ENCODE data around the gene MRPL40.

The MRPL40 gene

DNA sequence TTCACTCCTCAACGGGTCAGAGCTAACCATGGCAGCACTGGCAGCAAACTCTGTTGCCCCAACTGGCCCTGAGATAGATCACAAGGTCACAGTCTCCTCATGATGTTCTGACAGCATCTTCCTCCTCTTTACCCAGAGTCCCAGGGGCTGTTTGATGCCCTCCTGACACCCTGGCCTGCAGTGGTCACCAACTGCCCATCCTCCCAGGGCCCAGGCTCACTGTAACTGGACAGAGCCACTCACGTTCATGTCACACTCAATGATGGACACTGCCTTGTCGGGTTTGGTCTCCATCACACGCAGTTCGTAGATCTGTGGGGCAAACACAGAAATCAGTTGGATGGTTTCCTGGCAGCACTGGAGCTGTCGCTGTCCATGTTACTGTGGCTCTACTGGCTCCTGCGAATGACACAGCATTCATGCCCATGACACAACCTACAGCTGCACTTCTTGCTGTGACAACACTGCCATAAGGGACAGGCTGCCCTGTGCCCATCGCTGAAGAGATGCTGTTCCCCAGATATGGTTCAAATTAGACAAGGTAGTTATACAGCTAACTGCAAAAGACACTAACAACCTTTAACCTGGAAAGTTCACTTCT lies 25.6 kb downstream of the MRPL40 start:
- no peak overlapping the region for H3K9ac ChIP-seq (ENCODE audit: low read length)
- no peak overlapping the region for H2AFZ ChIP-seq (ENCODE audit: low read depth, low read length, severe bottlenecking)
- H3K4me3 ChIP-seq (ENCODE audit: insufficient read depth, low read length, poor library complexity, severe bottlenecking), result no peak overlapping the region
- H3K36me3 ChIP-seq (ENCODE audit: low read length), result peaks cover 3% of the 10 kb centered on the region; the same call in 1 of the 2 replicates
- no peaks in the 10 kb centered on the region for H3K27me3 ChIP-seq (ENCODE audit: low read length)
- TF ChIP-seq, protein P1, sequence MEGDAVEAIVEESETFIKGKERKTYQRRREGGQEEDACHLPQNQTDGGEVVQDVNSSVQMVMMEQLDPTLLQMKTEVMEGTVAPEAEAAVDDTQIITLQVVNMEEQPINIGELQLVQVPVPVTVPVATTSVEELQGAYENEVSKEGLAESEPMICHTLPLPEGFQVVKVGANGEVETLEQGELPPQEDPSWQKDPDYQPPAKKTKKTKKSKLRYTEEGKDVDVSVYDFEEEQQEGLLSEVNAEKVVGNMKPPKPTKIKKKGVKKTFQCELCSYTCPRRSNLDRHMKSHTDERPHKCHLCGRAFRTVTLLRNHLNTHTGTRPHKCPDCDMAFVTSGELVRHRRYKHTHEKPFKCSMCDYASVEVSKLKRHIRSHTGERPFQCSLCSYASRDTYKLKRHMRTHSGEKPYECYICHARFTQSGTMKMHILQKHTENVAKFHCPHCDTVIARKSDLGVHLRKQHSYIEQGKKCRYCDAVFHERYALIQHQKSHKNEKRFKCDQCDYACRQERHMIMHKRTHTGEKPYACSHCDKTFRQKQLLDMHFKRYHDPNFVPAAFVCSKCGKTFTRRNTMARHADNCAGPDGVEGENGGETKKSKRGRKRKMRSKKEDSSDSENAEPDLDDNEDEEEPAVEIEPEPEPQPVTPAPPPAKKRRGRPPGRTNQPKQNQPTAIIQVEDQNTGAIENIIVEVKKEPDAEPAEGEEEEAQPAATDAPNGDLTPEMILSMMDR (IDR thresholded peaks at IDR 0.05; ENCODE audit: insufficient read depth, low read length, poor library complexity, severe bottlenecking), result no peak
- no peak for TF ChIP-seq EZH2phosphoT487 (conservative IDR thresholded peaks at IDR 0.05; ENCODE audit: low read length)
- no peak overlapping the region for H3K4me2 ChIP-seq (ENCODE audit: low read depth, low read length, poor library complexity, severe bottlenecking)
- H3K9me2 ChIP-seq (replicated peaks; ENCODE audit: insufficient read depth, low read length), result no peaks in the 10 kb centered on the region
- no peaks in the 10 kb centered on the region for H3K9me3 ChIP-seq (ENCODE audit: insufficient read depth, low read length)
- H4K20me1 ChIP-seq (ENCODE audit: low read depth, low read length), result no peaks in the 10 kb centered on the region
- no peaks in the 10 kb centered on the region for H3K79me2 ChIP-seq (ENCODE audit: insufficient read depth, low read length)
- H3F3A ChIP-seq (ENCODE audit: insufficient read depth), result no peaks in the 10 kb centered on the region
- H3K27ac ChIP-seq (ENCODE audit: low read depth, low read length), result no peak overlapping the region

DNA sequence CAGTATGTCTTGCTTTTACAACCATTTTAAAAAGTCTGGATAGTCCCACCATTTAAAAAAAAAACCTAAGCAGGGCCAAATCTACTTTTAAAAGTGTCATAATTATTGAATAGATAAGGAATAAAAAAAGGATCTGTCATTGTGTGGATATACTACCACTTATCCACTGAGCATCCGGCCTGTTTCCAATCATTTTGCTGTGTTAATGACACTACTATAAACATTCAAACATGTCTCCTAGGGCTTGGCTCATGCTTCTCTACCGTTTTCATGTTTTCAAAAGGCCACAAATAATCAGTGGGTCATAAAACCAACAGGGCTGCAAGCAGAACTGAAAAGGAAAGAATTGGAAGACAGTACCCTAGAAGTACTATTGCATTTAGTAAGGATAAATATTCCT lies 27.7 kb downstream of the MRPL40 start:
- H3K9me3 ChIP-seq (ENCODE audit: insufficient read depth, low read length), result no peaks in the 10 kb centered on the region
- H3K4me3 ChIP-seq (ENCODE audit: insufficient read depth, low read length, poor library complexity, severe bottlenecking), result no peak overlapping the region
- no peaks in the 10 kb centered on the region for H3K9me2 ChIP-seq (replicated peaks; ENCODE audit: insufficient read depth, low read length)
- H3K27me3 ChIP-seq (ENCODE audit: low read length), result no peaks in the 10 kb centered on the region
- no peak for TF ChIP-seq EZH2phosphoT487 (conservative IDR thresholded peaks at IDR 0.05; ENCODE audit: low read length)
- TF ChIP-seq, protein P1 (IDR thresholded peaks at IDR 0.05; ENCODE audit: insufficient read depth, low read length, poor library complexity, severe bottlenecking), result no peak
- H3K4me2 ChIP-seq (ENCODE audit: low read depth, low read length, poor library complexity, severe bottlenecking), result no peak overlapping the region
- H2AFZ ChIP-seq (ENCODE audit: low read depth, low read length, severe bottlenecking), result no peak overlapping the region
- H3F3A ChIP-seq (ENCODE audit: insufficient read depth), result no peaks in the 10 kb centered on the region
- no peak overlapping the region for H3K9ac ChIP-seq (ENCODE audit: low read length)
- H4K20me1 ChIP-seq (ENCODE audit: low read depth, low read length), result no peaks in the 10 kb centered on the region
- H3K36me3 ChIP-seq (ENCODE audit: low read length), result peaks cover 3% of the 10 kb centered on the region; the same call in 1 of the 2 replicates
- no peaks in the 10 kb centered on the region for H3K79me2 ChIP-seq (ENCODE audit: insufficient read depth, low read length)
- H3K27ac ChIP-seq (ENCODE audit: low read depth, low read length), result no peak overlapping the region

DNA sequence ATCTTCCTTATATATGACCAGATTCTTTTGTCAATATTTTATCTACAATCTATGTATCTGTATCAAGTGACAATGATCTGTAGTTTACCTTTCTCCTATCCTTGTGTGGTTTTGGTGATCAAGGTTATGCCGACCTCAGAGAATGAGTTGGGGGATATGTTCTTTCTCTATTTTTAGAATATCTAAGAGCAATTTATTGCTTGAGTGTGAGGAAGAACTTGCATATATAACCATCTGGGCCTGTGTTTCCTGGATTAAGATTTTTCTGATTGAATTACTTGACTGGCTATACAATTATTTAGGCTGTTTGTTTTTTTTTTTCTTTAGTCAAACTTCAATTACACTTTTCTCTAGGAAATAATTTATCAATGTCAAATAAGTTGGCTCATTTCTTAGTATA lies 29.2 kb downstream of the MRPL40 start:
- no peak overlapping the region for H3K4me2 ChIP-seq (ENCODE audit: low read depth, low read length, poor library complexity, severe bottlenecking)
- no peaks in the 10 kb centered on the region for H3K9me3 ChIP-seq (ENCODE audit: insufficient read depth, low read length)
- H3F3A ChIP-seq (ENCODE audit: insufficient read depth), result no peaks in the 10 kb centered on the region
- H3K9ac ChIP-seq (ENCODE audit: low read length), result no peak overlapping the region
- H3K36me3 ChIP-seq (ENCODE audit: low read length), result peaks cover 3% of the 10 kb centered on the region; the same call in 1 of the 2 replicates
- no peak for TF ChIP-seq EZH2phosphoT487 (conservative IDR thresholded peaks at IDR 0.05; ENCODE audit: low read length)
- TF ChIP-seq, protein P1 (IDR thresholded peaks at IDR 0.05; ENCODE audit: insufficient read depth, low read length, poor library complexity, severe bottlenecking), result no peak
- no peak overlapping the region for H3K27ac ChIP-seq (ENCODE audit: low read depth, low read length)
- no peaks in the 10 kb centered on the region for H4K20me1 ChIP-seq (ENCODE audit: low read depth, low read length)
- H3K4me3 ChIP-seq (ENCODE audit: insufficient read depth, low read length, poor library complexity, severe bottlenecking), result no peak overlapping the region
- H3K79me2 ChIP-seq (ENCODE audit: insufficient read depth, low read length), result no peaks in the 10 kb centered on the region
- no peak overlapping the region for H2AFZ ChIP-seq (ENCODE audit: low read depth, low read length, severe bottlenecking)
- no peaks in the 10 kb centered on the region for H3K9me2 ChIP-seq (replicated peaks; ENCODE audit: insufficient read depth, low read length)
- H3K27me3 ChIP-seq (ENCODE audit: low read length), result no peaks in the 10 kb centered on the region
